ENCODE measurements around the gene KLHL35.

Gene KLHL35

GRCh38 chr11:75432911-75433321 is at the start of gene KLHL35:
KLHL35 (minus strand) TSS chr11:75433203; CDS start chr11:75430629, 2,574 bp downstream.
- DNase-seq, result no peak

DNA sequence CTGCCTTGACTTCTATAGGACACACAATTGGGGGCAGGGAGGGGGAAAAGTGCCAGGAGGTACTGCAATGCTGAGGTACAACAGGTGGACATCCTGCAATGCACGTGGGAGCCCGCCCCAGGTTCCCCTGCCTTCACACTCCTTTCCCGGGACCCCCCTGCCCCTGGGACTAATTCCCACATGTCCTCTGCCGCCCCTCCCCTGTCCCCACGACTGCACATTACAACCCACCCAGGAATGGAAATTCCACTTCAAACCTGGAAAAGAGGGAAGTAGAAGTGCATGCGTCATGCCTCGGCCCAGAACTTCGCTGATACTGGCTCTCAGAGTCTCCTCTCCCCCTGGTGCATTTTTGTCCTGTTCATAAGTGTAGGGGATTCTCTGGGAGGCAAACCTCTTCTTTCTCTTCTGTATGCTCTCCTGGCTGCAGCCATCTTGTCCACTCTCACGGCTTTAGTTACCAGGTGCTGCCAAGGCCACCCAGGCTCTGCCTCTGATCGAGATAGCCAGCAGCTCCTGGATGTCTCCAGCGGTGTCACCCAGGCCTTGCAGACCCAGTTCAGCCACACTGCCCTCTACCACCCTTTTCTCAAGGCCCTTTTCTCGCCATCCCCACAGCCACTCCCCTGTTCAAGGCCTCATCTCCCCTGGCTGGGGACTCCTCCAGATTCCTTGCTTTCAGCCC is 49.1 kb upstream of the KLHL35 start:
- no peak for DNase-seq

- DNase-seq, result no peak
Measured at GRCh38 chr11:75481223-75481921, 48.4 kb upstream of the KLHL35 start.

- DNase-seq, result no peak
Measured at GRCh38 chr11:75480185-75481175, 47.5 kb upstream of the KLHL35 start.

GRCh38 chr11:75479597-75480145 is 46.7 kb upstream of the KLHL35 start:
- DNase-seq, result no peak

GRCh38 chr11:75478783-75479596 is 46.0 kb upstream of the KLHL35 start:
- no peak for DNase-seq

DNA sequence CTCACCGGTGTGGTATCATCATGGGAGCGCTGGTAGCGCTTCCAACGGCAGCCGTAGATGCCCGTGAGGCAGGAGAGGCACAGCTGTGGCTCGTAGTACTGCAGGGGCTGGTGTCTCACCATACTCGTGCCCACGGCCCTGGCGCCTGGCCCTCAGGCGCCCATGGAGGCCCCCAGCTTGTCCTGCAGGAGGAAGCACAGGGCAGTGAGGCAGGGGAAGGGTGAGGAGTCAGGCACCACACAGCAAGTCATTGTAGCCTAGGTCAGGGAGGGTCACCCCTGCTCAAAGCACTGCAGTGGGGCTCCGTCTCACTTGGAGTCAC is 44.6 kb upstream of the KLHL35 start:
- no peak for DNase-seq

GRCh38 chr11:75476739-75477613 is 44.0 kb upstream of the KLHL35 start:
- DNase-seq, result peak; percentile 48

- DNase-seq, result peak; percentile 18
Measured at GRCh38 chr11:75475767-75476650, 43.0 kb upstream of the KLHL35 start.

DNA sequence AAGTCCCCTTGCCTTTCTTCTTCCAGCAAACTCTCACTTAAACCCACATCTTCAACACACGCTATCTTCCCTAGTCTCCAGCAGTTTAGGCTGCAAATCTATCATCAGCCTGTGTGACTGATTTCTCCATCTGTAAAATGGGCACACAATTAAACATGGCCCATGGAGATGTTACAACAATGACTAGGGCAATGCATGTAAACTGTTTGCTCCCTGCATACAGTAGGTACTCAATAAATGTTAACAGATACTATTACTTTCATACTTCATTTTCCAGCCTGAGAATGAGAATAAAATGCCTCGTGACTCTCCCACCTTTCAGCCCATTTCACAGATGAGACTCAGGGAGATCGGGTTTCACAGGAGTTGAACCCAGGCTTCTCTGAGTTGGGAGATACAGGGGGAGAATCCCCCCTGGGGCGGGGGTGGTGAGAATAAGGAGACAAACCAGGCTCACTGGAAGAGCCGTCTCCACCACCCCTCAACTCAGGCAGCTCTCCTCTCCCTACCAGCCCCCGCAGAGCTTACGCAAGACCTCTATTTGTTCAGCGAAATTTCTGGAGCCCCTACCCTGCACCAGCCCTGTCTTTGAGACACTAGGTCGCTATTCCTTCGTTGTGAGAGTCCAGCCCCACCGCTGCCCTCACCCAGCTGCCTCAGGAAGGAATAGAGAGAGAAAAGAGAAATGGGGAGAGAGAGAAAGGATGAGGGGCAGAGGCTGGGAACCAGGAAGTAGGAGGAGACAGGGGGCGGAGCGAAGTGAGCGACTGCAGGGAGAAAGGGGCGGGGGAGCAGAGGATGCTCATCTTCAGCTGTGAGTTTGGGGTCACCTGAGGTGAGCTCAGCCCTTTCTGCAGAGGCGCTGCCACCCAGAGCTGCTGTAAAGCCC is 42.1 kb upstream of the KLHL35 start:
- peak; percentile 39 for DNase-seq

DNA sequence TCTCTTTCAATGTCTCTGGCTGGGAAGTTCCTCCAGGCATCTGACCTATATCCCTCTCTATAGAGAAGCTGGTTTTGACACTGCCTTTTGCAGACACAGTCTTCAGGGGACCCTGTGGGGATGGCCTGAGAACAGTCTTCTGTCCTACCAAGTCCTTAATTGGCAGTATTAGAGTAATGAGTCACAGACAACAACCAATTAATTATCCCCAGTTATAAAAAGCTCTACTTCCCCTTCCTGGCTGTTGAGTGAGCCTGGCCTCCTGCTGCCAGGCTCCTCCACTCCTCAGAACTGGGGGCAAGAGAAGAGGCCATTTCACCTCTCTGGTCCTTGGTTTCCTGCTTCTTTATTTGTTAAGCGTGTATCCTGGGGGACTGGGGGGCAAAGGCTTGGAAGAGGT is 41.2 kb upstream of the KLHL35 start:
- no peak for DNase-seq

DNA sequence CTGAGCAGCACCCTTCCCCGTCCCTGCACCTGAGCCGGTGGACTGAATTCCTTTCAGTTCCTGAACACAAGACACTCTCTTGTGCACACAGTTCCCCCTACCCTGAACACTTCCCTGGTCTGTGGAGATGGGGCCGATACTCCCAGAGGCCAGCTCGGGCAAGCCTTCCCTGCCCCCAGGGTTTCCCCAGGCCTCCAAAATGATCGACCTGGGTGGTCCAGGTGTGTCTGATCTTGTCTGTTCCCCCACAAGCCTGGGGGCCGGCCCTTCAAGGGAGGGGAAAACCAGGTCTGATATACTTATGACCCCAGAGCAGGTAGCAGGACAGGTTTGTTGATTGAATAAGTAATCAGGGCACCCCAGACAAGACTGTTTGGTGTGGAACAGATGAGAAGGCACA is 40.7 kb upstream of the KLHL35 start:
- DNase-seq, result no peak

- DNase-seq, result no peak
Measured at GRCh38 chr11:75472081-75472732, 39.2 kb upstream of the KLHL35 start.

- DNase-seq, result no peak
Measured at GRCh38 chr11:75471176-75471973, 38.4 kb upstream of the KLHL35 start.

- DNase-seq, result no peak
Measured at GRCh38 chr11:75470476-75471080, 37.6 kb upstream of the KLHL35 start.

GRCh38 chr11:75469785-75470405 is 36.9 kb upstream of the KLHL35 start:
- no peak for DNase-seq

All from NCI-H2171 treated with DMSO at 0.1 percent for 48 hours (cell line).